Effector CD8-positive, alpha-beta T cell (primary cell): ENCODE data around the gene TFAP2B.
A peak's percentile ranks its signal among the peaks of the same experiment; 100 is the strongest.

Experiments used
- DNase-seq: peaks from one replicate; lab custom pipeline; 2025; lab: John Stamatoyannopoulos, UW
- total RNA-seq, 4 experiments: gene quantifications; one replicate each; lab custom pipeline; 2026; lab: John Stamatoyannopoulos, UW

The TFAP2B gene
- total RNA-seq, result 0 reads per million in 4 experiments

DNA sequence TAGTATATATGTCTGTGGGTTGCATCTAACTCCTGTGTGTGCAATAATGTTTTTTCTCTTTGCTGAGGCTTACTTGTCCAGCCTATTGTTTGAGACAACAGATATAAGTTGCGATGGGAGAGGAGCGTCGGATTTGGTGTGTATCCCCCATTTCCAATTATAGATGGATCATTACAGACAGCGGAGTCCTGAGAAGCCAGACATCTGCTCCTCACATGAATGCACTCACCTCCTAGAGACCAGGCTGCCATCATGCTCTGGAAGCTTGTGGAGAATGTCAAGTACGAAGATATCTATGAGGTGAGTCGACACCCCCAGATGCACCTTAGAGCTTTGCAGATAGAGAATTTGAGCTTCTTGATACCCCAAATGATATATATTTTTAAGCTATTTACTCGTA is at the start of gene TFAP2B:
Gene TFAP2B, plus strand, starts transcription at position 199 of the 400 bp plus-strand sequence. Its CDS starts 21 bp downstream, at position 220.
- no peak for DNase-seq

DNA sequence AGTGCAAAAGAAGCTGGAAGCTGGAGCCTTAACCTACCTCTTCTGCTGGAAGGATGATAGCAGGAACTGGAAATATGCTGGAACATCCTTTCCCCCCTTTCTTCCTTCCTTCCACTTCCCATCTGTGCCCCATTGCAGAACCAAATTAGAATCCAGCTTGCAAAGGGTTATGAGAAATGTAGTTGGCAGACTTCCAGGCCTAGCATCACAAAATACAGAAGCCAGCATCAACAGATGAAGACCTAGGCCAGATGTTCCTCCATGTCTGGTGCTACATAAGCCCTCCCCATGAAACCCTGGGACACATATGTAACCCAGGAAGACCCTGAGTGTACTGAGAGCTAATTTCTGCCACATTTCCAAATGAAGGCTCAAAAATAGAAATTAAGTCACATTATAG is 40.0 kb upstream of the TFAP2B start:
- no peak for DNase-seq

DNA sequence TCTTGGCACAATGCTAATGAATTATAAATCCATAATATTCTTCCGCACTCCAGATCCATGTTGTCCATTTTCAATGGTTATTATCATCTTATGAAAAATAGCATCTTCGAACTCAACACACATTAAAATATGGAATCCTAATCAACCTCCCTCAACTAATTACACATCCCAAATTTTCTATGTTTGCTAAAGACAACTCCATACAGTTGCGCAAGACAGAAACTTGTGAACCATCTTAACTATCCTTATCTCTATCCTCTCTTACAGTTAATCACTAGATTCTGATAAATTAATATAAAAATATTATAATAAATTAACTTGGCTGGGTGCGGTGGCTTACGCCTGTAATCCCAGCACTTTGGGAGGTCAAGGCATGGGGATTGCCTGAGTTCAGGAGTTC is 38.3 kb upstream of the TFAP2B start:
- no peak for DNase-seq

DNA sequence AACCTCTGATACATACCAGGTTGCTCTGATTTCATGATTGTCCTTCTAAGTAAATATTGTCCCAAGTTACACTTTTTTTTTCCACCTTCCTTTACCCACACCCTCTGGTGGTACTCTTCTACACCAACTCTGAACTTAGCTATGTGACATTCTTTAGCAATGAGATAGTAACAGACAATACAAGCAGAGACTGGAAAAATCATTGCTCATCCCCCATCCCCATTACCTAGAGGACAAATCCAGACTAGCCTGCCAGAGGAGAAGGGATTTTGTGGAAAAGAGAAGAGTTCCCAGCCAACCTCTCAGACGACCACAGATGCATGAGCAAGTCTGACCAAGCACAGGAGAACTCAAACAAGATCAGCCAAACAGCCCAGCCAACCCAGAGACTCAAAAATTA is 32.8 kb upstream of the TFAP2B start:
- no peak for DNase-seq

DNA sequence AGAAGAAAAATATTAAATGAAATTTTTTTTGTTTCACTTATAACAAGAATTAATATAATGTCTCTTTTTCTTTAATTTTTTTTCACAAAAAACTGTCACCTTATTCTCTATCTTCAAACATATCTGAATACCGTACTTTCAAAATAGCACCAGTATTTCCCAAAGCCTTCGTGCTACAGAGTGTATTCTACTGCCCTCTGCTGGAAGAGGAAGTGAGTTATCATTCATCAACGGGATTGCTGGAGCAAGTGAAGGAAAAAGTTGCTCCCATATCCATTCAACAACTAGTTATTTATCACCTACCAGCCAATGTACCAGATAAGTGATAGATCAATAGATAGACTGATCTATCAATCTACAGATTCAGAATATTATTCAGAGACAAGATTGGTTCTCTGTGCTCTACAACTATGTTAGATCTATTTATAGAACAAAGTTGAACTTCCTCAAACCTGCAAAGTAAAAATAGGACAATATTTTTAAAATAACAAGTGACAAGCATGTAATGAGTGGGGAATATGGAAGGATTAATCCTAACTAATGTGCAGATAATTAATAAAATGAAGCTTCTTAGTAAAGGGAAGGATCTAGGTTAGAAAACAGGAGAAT is 26.7 kb upstream of the TFAP2B start:
- no peak for DNase-seq

DNA sequence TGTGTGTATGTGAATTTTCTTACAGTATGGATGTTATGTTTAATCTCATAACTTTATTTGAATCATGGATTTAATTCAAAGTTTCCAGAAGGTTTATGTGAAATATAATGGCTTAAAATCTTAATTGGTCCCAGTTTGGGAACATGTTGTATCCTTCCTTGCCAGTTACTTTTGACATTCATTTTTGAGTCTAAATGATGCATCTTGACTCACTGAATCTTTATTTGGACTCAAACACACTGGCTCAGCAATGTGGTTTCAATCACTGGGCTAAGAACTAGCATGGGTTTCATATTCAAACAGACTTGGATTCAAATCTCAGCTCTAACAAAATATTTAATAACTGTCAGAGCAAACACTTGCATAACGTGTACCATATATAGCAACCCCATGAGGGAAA is 25.9 kb upstream of the TFAP2B start:
- no peak for DNase-seq

DNA sequence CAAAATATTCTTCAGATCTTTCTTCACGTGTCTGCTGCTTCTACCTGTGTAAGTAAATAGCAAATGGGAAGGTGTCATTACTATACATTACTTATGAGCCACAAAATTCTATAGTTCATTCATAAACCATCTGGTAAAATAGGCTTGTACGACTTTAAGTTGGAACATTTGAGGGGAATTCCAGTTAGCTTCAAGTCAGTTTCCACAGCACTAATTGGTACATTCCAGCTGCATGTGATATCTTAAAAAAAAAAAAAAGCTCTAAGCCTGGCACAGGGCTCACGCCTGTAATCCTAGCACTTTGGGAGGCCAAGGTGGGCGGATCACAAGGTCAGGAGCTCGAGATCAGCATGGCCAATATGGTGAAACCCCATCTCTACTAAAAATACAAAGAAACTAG is 23.1 kb upstream of the TFAP2B start:
- no peak for DNase-seq

DNA sequence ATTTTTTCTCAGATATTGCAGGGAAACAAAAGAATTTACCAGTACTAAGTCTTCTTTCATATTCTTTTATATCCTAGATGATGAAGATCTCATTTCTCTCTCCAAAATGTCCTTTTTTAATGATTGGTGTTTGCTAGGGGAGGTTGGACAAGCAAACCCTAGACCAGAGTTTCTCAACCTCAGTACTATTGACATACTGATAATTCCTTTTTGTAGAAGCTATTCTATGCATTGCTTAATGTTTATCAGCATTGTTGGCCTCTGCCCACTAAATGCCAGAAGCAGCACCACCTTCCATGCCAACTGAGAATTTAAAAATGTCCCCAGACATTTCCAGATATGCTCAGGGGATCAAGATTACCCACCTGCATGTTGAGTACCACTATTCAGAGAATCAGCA is 14.4 kb upstream of the TFAP2B start:
- DNase-seq, result no peak

DNA sequence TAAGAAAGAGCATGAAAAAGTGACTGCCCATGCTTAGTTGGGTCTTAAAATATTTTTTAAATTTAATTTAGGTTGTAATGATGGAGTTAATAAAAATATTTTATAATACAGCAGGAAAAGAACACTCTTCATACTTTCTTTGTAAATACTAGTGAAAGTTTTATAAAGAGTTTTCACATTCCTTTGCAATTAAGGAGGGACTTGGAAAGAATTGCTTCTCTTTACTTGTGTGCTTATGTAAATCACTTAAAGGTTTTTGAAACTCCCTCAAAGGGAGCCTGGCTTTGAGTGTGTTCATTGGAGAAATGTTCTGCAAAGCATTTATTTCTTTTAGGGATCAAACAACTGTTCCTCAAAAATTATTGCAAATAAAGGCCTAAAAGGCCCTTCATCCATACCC is 11.6 kb upstream of the TFAP2B start:
- DNase-seq, result no peak

DNA sequence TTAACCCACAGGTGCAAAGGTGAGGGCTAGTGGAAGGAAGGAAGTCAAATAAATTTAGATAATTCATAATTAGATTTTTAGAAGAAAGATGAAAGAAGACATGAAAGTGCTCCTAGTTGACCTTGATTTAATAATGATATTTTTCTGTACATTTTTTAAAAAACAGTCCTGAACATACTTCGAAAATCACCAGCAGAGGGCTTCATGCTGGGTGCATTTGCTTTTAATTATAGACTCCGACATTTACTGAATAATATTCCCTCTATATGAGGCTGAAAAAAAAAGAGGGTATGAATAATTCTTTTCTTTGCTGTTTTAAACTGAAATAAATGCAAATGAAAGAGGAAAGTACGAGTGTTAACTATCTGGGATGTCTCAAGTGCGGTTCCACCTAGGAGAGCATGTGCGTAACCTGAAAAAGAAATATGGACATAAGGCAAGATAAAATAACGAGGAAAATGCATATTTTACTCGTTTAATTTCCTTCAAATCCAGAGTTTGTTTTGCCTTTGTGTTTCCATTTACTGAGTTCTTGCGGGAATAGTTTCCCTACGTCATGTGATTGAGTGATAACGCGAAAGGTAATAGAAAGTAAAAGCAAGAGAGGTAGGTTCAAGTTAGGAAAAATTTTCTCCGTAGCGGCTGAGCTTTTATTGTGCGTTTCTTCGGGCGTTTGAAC is 3.1 kb upstream of the TFAP2B start:
- DNase-seq, result no peak

DNA sequence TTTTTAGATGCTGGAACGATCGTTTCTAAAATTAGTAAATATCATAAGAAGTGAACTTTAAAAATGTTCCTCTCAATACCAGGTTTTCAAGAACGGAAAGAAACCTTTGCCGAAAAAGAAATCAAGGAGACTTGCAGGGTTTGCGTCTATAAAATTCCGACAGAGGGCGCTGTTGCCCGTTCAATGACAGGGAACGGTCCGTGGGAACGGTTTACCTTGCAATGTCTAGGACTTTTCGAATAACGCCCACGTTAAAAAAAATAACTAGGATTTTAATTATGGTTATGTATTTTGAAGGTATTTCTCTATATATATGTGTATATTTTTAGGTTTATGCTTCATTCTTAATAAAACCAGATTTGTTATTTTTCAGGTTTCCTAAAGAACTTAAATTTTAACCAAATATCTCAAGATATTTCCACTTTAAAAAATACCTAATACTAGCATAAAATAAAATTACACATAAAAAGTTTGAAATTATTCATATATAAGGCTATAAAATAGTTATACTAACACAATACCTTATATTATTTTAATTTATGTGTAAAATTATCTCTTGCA is 2.5 kb upstream of the TFAP2B start:
- DNase-seq, result peak; percentile 15

DNA sequence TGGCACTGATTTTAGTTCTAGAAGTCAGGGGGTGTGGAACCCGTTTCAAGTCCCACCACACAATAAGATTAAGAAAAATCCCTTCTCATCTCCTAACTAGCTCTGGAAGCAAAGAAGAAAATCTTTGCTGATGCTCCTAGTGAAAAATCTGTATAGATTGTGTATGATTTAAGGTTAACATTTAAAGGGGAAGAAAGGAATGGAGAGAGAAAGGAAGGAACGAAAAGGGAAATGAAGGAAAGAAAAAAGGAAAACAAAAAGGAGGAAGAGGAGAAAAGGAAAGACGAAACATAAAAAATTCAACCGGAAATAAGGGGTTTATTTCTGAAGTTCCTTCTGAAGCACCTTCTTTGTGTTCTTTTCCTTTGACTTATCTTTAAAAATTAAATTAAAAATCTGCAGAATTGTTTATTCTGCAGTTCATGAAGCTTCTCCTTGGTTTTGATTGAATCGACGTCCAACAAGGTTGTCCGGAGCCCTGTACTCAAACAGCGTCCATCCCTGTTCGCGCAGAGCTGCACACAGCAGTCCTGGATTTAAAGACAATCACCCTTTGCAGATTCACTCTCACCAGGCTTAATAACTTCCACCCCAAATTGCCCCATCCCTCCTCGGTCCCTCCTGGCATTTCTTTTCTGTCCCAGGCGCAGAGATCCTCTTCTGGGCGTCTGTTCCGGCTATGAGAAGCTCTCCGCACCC is 1.6 kb upstream of the TFAP2B start:
- no peak for DNase-seq

DNA sequence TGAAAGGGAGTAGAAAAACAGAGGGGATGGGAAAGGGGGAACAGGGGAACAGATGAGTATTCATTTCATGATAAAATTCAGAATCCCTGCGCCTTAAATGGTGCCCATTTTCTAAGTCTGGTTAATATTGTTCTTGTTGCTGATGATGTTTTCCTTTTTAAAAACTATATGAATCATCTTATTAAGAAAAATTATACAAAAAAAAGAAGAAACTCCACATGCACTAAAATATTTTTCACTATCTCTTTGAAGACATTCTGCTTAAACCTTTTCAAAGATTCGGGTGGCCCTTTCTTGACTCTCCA is 1.1 kb upstream of the TFAP2B start:
- DNase-seq, result no peak

DNA sequence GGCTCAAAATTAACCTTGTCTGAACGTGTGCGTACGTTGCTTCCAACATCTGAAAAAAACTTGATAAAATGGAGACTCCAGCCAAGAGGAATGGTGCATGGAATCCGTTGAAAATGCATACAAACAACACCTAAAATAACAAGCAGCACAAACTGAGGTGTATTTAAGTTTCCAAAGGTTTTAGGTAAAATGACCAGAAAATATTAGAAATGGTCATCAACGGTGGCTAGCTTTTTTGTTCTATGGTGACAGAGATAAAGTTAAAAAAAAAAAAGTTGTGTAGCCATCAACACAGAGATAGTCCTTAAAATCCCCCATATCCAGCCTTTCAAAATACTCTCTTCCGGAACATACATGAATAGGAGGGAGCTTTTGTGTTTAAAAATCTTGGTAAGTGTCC is 651 bp upstream of the TFAP2B start:
- DNase-seq, result no peak

DNA sequence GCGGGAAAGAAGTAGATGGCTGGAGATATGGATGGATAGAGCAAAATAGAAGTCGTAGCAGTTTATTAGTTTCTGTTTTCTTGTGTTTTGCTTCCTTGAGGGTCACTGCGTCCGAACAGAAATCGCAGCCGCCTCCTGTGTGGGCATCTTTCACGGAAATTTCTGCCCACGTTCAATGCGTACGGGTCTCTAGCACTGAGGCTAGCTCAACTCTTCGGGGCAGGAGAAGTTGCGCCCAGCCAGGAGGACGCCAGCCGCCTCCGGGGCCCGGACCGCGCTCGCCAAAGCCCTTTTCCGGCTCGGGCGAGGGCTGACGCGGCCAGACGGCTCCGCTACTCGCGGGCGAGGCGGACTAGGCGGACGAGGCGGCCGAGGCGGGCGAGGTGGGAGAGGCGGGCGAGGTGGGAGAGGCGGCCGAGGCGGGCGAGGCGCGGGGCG is 814 bp downstream of the TFAP2B start:
- no peak for DNase-seq

DNA sequence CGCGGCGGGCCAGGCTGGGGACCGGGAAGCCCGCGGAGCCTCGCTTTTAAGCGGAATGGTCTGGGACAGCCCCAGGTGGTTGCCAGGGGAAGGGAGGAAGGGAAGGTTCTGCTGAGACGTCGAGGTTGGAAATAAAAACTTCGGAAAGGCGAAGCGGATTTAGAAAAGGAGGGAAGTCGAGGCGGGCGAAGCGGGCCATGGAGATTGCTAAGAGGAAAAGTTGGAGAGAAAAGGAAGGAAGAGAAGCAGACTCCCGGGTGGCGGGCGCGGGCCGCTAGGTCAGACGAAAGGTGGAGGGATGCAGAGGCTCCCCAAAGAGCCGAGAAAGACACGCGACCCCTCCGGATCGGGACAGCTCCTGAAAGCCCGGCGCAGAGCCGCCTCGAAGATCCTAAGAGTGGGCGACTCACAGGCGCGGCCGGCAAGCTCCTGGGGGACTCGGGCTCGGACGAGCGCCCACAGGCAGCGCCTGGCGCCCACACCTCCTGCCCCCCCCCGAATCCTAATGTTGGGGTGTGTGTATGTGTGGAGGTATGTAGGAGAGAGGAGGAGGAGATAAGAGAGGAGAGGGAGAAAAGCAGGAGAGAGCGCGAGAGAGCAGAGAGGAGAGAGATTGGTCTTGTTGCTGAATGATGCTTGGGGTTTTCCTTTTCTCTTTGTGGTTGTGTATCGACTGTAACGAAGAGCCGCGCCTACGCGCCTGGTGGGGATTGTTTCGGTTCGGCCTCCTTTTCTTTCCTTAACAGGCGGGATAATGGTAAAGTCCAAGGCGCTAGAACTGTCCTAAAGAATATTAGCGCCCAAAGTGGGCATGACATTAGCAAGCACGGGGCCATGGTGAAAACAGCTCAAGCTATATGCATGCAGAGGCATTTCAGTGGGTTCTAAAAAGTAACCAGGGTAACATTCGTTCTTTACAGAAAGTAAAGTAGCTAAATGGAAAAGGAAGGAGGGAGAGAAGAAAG is 1.5 kb downstream of the TFAP2B start:
- DNase-seq, result no peak

DNA sequence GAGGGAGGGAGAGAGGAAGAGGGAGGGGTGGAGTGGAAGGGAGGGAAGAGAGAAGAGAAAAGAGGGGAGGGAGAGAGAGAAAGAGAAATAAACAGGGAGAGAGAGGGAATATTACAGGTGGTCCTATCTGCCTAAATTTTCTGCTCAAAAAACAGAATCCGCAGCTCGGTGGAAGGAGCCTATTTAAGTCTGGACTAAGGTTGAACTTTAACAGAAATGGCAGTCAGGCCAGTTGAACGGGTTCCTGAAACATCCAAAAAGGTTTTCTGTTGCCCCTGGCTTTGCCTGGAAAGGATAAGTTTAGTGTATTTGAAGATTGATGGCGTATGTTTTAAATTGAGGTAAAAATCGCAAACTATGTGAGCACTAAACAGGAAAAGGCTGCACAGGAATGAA is 2.2 kb downstream of the TFAP2B start:
- DNase-seq, result no peak

DNA sequence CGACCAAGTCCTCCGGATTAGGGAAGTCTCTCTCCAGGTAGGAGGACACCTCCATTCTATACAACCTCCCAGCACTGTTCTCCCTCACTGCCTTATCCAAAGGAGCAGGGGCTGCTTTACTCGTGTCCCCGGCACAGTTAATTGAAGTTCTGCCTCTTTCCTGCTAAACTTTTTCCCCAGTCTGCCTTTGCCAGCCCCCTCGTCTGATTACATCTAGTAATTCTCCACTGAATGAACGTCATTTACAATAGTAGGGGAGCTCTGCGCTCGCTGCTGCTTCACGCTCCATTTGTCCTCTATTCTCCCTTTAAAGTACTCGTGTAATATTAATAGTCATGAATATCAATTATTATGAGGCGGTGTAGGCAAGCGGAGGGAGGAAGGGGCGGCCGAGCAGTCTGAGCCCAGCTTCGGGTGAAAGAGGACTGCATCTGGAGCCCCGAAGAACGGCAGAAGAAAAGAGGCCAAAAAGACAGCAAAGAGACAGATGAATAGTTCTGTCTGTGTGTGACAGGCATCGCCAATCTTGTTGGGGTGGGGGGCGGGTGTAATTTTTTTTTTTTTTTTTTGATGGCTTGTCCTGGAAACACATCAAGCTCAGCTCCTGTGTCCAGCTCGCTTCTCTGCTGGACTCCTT is 2.9 kb downstream of the TFAP2B start:
- no peak for DNase-seq

DNA sequence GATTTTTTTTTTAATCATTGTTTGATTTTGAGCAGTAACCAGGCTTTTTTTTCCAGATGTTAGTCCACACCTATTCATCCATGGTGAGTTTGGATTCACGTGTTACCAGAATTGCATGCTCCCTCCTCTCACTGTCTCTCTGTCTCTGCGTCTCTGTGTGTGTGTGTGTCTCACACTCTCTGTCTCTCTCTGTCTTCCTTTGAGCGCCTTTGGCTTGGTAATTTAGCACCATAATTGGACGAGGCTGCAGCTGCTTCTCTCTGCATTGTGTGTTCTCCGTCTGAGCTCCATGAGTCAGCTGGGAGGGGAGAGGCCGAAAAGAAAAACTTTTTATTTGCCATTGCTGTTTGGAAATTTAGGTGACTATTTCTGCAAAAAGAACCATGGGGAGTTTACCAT is 3.4 kb downstream of the TFAP2B start:
- DNase-seq, result no peak

DNA sequence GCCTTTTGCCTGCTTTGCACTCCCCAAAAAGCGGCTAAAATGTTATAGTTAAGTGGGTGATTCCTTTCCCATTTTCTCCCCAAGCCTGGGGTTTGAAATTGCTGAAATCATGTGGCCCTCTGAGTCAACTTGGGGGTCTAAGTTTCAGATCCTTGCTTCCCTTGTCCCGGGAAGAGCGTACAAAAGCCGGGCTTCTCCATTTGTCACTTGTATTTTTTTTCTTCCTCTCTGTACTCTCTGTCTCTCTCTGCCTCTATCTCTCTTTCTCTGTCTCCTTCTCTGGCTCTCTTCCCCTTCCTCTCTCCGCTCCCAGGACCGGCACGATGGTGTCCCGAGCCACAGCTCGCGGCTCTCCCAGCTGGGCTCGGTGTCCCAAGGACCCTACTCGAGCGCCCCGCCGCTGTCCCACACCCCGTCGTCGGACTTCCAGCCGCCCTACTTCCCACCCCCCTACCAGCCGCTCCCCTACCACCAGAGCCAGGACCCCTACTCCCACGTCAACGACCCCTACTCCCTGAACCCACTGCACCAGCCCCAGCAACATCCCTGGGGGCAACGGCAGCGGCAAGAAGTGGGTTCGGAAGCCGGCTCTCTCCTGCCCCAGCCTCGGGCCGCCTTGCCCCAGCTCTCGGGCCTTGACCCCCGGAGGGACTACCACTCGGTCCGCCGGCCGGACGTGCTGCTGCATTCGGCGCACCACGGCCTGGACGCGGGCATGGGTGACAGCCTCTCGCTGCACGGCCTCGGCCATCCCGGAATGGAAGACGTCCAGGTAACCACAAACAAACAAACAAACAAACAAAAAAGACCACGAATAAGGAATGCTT is 4.6 kb downstream of the TFAP2B start:
- DNase-seq, result no peak

DNA sequence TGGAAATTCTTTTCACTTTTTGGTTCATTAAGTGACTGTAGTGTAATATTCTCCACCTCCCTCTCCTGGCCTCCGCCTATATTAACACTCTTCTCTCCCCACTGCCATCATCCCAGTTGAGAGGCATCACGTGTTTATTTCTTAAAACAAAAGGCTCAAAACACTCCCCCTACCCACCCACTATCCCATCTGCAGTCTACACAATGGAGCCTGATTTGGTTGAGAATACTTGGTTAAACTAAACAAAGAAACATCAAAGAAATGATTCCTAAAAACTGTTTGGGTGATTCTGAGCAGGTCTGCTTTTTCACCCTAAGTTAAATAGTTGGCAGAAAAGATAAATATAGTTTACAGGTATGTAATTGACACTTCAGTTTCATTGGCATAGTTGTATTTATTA is 5.9 kb downstream of the TFAP2B start:
- DNase-seq, result no peak
